Body of pancreas (tissue), 4 donors: Measurements from ENCODE around the gene IL9R.

ENCODE experiments used
- CTCF ChIP-seq, 7 experiments: fragments of 450-650 bp in 4 of 7; fragments of 200-600 bp in 3 of 7; sonication (generic) in 3 of 7; IDR thresholded peaks; one replicate each; pipeline ENCODE4 v1.5.1; 2016 to 2019; ENCODE audit warnings: antibody characterized with exemption in 7 of 7
- POLR2A ChIP-seq, 3 donors: fragments of 450-650 bp; IDR thresholded peaks; one replicate each; pipeline ENCODE4 v1.6.1; 2016; ENCODE audit warnings: antibody characterized with exemption in 3 of 3, mild to moderate bottlenecking in 2 of 3

DNA sequence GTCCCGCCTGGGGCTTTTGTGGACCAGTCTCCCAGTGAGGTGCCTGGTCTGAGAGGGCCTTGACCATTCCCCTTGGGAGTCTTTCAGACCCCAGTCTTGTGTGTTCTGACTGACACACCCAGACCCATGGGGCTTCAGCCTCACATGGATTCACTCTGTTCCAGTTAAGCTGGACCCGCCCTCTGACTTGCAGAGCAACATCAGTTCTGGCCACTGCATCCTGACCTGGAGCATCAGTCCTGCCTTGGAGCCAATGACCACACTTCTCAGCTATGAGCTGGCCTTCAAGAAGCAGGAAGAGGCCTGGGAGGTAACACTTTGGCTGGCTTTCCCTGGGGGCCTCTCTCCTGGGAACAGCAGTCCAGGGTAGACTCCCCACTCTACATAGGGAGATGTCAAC, 6.8 kb downstream of the IL9R start:
- no peak for TF ChIP-seq CTCF (IDR thresholded peaks at IDR 0.05)
- TF ChIP-seq POLR2A (IDR thresholded peaks at IDR 0.05), result no peak
